SK-N-SH treated with all-trans-retinoic acid at 6 μM for 48 hours (cell line): ENCODE results near the gene ARHGAP10.

Experiments
- ATAC-seq: fragments of 200-7000 bp; cut with Tn5 transposase; 3 replicates; pipeline ENCODE4 v1.9.1; 2020; ENCODE audit warnings: mild to moderate bottlenecking, moderate library complexity
- BACH2 ChIP-seq: fragments of 250-450 bp; sonication (Bioruptor Pico); IDR thresholded peaks from 2 replicates; pipeline ENCODE4 v1.9.0; 2021; ENCODE audit warnings: mild to moderate bottlenecking, borderline replicate concordance
- CREB5 ChIP-seq: fragments of 250-450 bp; sonication (Bioruptor Pico); IDR thresholded peaks from 2 replicates; pipeline ENCODE4 v1.5.1; 2020; ENCODE audit warnings: low read depth, mild to moderate bottlenecking, moderate library complexity
- CSDC2 ChIP-seq: fragments of 250-450 bp; sonication (Bioruptor Pico); IDR thresholded peaks from 2 replicates; pipeline ENCODE4 v1.5.0; 2020; ENCODE audit warnings: mild to moderate bottlenecking, moderate library complexity
- CSRNP3 ChIP-seq: fragments of 250-450 bp; sonication (Bioruptor Pico); IDR thresholded peaks from 2 replicates; pipeline ENCODE4 v1.5.1; 2021; ENCODE audit warnings: mild to moderate bottlenecking, moderate library complexity
- ESRRG ChIP-seq: fragments of 250-450 bp; sonication (Bioruptor Pico); IDR thresholded peaks from 2 replicates; pipeline ENCODE4 v1.6.1; 2021; ENCODE audit warnings: mild to moderate bottlenecking
- PATZ1 ChIP-seq: fragments of 250-450 bp; sonication (Bioruptor Pico); IDR thresholded peaks from 2 replicates; pipeline ENCODE4 v1.8.0; 2020; ENCODE audit warnings: mild to moderate bottlenecking, moderate library complexity, borderline replicate concordance
- POU6F1 ChIP-seq: fragments of 250-450 bp; sonication (Bioruptor Pico); IDR thresholded peaks from 2 replicates; pipeline ENCODE4 v1.8.0; 2021; ENCODE audit warnings: low read depth, mild to moderate bottlenecking, moderate library complexity, borderline replicate concordance
- PPARA ChIP-seq: fragments of 250-450 bp; sonication (Bioruptor Pico); IDR thresholded peaks from 2 replicates; pipeline ENCODE4 v1.5.0; 2020; ENCODE audit warnings: mild to moderate bottlenecking, borderline replicate concordance
- RARB ChIP-seq: fragments of 250-450 bp; sonication (Bioruptor Pico); IDR thresholded peaks from 2 replicates; pipeline ENCODE4 v1.8.0; 2021; ENCODE audit warnings: mild to moderate bottlenecking, moderate library complexity
- SNAI2 ChIP-seq: fragments of 250-450 bp; sonication (Bioruptor Pico); IDR thresholded peaks from 2 replicates; pipeline ENCODE4 v1.5.0; 2020; ENCODE audit warnings: mild to moderate bottlenecking, moderate library complexity
- TOX ChIP-seq: fragments of 250-450 bp; sonication (Bioruptor Pico); IDR thresholded peaks from 2 replicates; pipeline ENCODE4 v1.8.0; 2021; ENCODE audit warnings: mild to moderate bottlenecking, moderate library complexity, borderline replicate concordance
- TSHZ2 ChIP-seq: fragments of 250-450 bp; sonication (Bioruptor Pico); IDR thresholded peaks from 2 replicates; pipeline ENCODE4 v1.5.0; 2020; ENCODE audit warnings: mild to moderate bottlenecking, moderate library complexity
- ZC3H10 ChIP-seq: fragments of 250-450 bp; sonication (Bioruptor Pico); IDR thresholded peaks from 2 replicates; pipeline ENCODE4 v1.5.1; 2021; ENCODE audit warnings: mild to moderate bottlenecking, moderate library complexity
- ZFP3 ChIP-seq: fragments of 250-450 bp; sonication (Bioruptor Pico); IDR thresholded peaks from 2 replicates; pipeline ENCODE4 v1.5.0; 2020; ENCODE audit warnings: mild to moderate bottlenecking, moderate library complexity
- ZNF565 ChIP-seq: fragments of 450-650 bp; formaldehyde crosslinking; conservative IDR thresholded peaks from 2 replicates; pipeline ENCODE4 v1.5.0; 2020; ENCODE audit warnings: low read depth, mild to moderate bottlenecking, moderate library complexity
- ZNF70 ChIP-seq: fragments of 450-650 bp; formaldehyde crosslinking; IDR thresholded peaks from 2 replicates; pipeline ENCODE4 v1.5.0; 2020; ENCODE audit warnings: mild to moderate bottlenecking, moderate library complexity
- ZNF8 ChIP-seq: fragments of 450-650 bp; formaldehyde crosslinking; IDR thresholded peaks from 2 replicates; pipeline ENCODE4 v1.5.0; 2020; ENCODE audit warnings: mild to moderate bottlenecking, moderate library complexity

Gene ARHGAP10

GRCh38 chr4:147899512-147899911 lies 167.6 kb downstream of the ARHGAP10 start:
- TF ChIP-seq ZNF70 (CRISPR knock-in tag), result no peak
- TF ChIP-seq PATZ1 (CRISPR knock-in tag), result no peak
- TF ChIP-seq CSDC2 (CRISPR knock-in tag), result no peak
- no peak for TF ChIP-seq BACH2 (CRISPR knock-in tag)
- no peak for TF ChIP-seq TSHZ2
- TF ChIP-seq CSRNP3 (CRISPR knock-in tag), result no peak
- TF ChIP-seq ZNF8 (CRISPR knock-in tag), result no peak
- no peak for TF ChIP-seq ZNF565
- TF ChIP-seq CREB5 (CRISPR knock-in tag), result no peak
- TF ChIP-seq TOX (CRISPR knock-in tag), result no peak
- TF ChIP-seq SNAI2 (CRISPR knock-in tag), result no peak
- TF ChIP-seq PPARA (CRISPR knock-in tag), result no peak
- no peak for ATAC-seq

- ATAC-seq, result no peak
- TF ChIP-seq RARB (no peak), CSRNP3 (CRISPR knock-in tag) (no peak), BACH2 (CRISPR knock-in tag) (no peak), CSDC2 (CRISPR knock-in tag) (no peak), ESRRG (no peak), POU6F1 (CRISPR knock-in tag) (no peak), TOX (CRISPR knock-in tag) (no peak), ZNF565 (no peak), TSHZ2 (no peak), ZC3H10 (CRISPR knock-in tag) (no peak), ZFP3 (no peak), SNAI2 (CRISPR knock-in tag) (no peak)
- TF ChIP-seq, all 23 proteins: peak for 0
Measured at GRCh38 chr4:147901388-147901787, 169.5 kb downstream of the ARHGAP10 start.
